Skeletal muscle satellite cell (primary cell): Measurements from ENCODE around the gene CD6.
"Not testable (repeated sequence)": the region's sequence is repeated elsewhere in the genome, so short reads cannot be mapped to it uniquely, and the experiment has no call there.

Source experiments
- H3K27me3 ChIP-seq: 2 replicates; pipeline ENCODE4 v1.7.0; 2013; ENCODE audit warnings: low read length; ENCODE audit not compliant: control insufficient read depth, insufficient read depth
- H3K36me3 ChIP-seq: 2 replicates; pipeline ENCODE4 v1.7.0; 2013; ENCODE audit warnings: mild to moderate bottlenecking, control low read depth, low read length; ENCODE audit not compliant: insufficient read depth
- H3K4me1 ChIP-seq: 2 replicates; pipeline ENCODE4 v1.7.0; 2013; ENCODE audit warnings: low read length; ENCODE audit not compliant: control insufficient read depth, insufficient read depth
- H3K4me2 ChIP-seq: 2 replicates; pipeline ENCODE4 v1.7.0; 2013; ENCODE audit warnings: mild to moderate bottlenecking, low read length
- H3K4me3 ChIP-seq: 2 replicates; pipeline ENCODE4 v1.7.0; 2013; ENCODE audit warnings: low read length
- H3K9ac ChIP-seq: 2 replicates; pipeline ENCODE4 v1.7.0; 2013; ENCODE audit warnings: mild to moderate bottlenecking, low read depth, low read length, moderate library complexity
- H3K9me3 ChIP-seq: replicated peaks from 2 replicates; pipeline ENCODE4 v1.7.0; 2013; ENCODE audit warnings: mild to moderate bottlenecking, control low read depth, low read length

CD6 gene

GRCh38 chr11:60959431-60959830, 12.0 kb upstream of the CD6 start:
- Histone ChIP-seq H3K27me3 (peaks cover 43% of the 10 kb centered on the region), H3K9me3 (no peaks in the 10 kb centered on the region), H3K36me3 (no peaks in the 10 kb centered on the region), H3K9ac (no peak overlapping the region), H3K4me1 (no peaks in the 10 kb centered on the region), H3K4me2 (no peak overlapping the region), H3K4me3 (no peak overlapping the region)

DNA sequence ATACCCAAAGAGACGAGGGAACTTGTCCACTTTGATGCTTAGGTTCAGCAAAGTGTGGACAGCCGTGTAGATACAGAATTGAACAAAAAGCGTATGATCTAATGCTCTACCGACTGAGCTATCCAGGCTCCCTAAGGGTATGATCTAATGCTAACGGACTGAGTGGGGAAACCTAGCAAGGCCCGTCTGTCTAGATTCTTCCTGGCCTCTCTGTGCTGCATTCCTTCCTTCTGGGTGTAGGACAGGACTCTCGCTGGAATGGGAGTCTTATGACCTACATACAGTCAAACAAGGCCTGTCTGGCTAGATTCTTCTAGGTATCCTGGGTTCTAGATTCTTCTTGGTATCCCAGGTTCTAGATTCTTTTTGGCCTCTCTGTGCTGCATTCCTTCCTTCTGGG, 11.1 kb upstream of the CD6 start:
- no peaks in the 10 kb centered on the region for H3K36me3 ChIP-seq
- H3K4me3 ChIP-seq: no peak overlapping the region
- no peaks in the 10 kb centered on the region for H3K9me3 ChIP-seq
- H3K4me2 ChIP-seq: no peak overlapping the region
- no peak overlapping the region for H3K9ac ChIP-seq
- H3K27me3 ChIP-seq: peaks cover 47% of the 10 kb centered on the region
- no peaks in the 10 kb centered on the region for H3K4me1 ChIP-seq

DNA sequence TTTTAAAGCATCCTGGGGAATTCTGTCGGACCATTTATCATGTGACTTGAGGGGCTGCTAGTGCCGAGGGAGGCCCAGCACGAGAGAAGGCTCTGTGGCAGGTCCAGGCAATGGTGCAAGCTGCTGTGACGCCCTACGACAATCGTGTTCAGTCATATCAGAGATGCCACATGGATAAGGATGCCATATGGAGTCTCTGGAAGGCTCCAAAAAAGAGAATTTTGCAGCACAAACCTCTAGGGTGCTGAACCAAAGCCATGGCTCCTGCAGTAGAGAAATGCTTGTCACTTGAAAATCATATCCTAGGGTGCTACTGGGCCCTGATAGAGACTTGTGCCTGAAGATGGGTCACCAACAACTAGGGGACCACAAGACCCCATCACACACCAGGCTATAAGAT, 6.7 kb upstream of the CD6 start:
- Histone ChIP-seq H3K9me3 (no peaks in the 10 kb centered on the region), H3K4me1 (no peaks in the 10 kb centered on the region), H3K4me2 (no peak overlapping the region), H3K27me3 (peaks cover 67% of the 10 kb centered on the region), H3K9ac (no peak overlapping the region), H3K36me3 (no peaks in the 10 kb centered on the region), H3K4me3 (no peak overlapping the region)

GRCh38 chr11:60966890-60967289, 4.6 kb upstream of the CD6 start:
- Histone ChIP-seq H3K27me3 (peaks cover 47% of the 10 kb centered on the region), H3K4me1 (no peaks in the 10 kb centered on the region)

GRCh38 chr11:60968223-60968622, 3.3 kb upstream of the CD6 start:
- Histone ChIP-seq H3K4me2 (no peak overlapping the region), H3K9ac (no peak overlapping the region), H3K9me3 (no peaks in the 10 kb centered on the region), H3K27me3 (peaks cover 47% of the 10 kb centered on the region), H3K4me1 (no peaks in the 10 kb centered on the region), H3K4me3 (no peak overlapping the region), H3K36me3 (no peaks in the 10 kb centered on the region)

More at GRCh38 chr11:60966890-60967289, 4.6 kb upstream of the CD6 start:
- Histone ChIP-seq H3K4me2 (no peak overlapping the region), H3K9ac (no peak overlapping the region), H3K36me3 (no peaks in the 10 kb centered on the region), H3K9me3 (no peaks in the 10 kb centered on the region), H3K4me3 (no peak overlapping the region)

- Histone ChIP-seq H3K4me2 (no peak overlapping the region), H3K9ac (no peak overlapping the region), H3K9me3 (no peaks in the 10 kb centered on the region), H3K27me3 (peaks cover 45% of the 10 kb centered on the region), H3K36me3 (no peaks in the 10 kb centered on the region), H3K4me1 (no peaks in the 10 kb centered on the region), H3K4me3 (no peak overlapping the region)
These were observed 1.1 kb upstream of the CD6 start for GRCh38 chr11:60970369-60970774.

DNA sequence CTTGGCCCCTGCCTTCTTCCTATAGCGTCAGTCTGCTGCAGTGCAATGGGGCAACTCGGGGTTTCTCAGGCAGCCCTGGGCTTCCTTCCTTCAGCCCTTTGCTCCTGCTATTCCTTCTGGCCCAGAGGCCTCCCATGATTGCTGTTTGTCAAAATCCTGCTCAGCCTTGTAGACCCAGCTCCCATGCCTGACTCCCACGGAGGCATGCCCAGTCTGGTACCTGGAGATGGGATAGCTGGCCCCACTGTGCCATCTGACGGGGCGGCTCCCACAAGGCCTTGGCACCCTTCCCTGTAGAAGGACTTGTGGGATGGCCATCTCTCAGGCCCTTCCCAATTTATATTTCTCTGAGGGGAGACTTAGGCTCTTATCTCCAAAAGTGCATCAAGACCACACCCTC, 590 bp upstream of the CD6 start:
- no peaks in the 10 kb centered on the region for H3K36me3 ChIP-seq
- H3K4me2 ChIP-seq: no peak overlapping the region
- no peaks in the 10 kb centered on the region for H3K4me1 ChIP-seq
- H3K9me3 ChIP-seq: no peaks in the 10 kb centered on the region
- H3K4me3 ChIP-seq: no peak overlapping the region
- peaks cover 42% of the 10 kb centered on the region for H3K27me3 ChIP-seq
- H3K9ac ChIP-seq: no peak overlapping the region

DNA sequence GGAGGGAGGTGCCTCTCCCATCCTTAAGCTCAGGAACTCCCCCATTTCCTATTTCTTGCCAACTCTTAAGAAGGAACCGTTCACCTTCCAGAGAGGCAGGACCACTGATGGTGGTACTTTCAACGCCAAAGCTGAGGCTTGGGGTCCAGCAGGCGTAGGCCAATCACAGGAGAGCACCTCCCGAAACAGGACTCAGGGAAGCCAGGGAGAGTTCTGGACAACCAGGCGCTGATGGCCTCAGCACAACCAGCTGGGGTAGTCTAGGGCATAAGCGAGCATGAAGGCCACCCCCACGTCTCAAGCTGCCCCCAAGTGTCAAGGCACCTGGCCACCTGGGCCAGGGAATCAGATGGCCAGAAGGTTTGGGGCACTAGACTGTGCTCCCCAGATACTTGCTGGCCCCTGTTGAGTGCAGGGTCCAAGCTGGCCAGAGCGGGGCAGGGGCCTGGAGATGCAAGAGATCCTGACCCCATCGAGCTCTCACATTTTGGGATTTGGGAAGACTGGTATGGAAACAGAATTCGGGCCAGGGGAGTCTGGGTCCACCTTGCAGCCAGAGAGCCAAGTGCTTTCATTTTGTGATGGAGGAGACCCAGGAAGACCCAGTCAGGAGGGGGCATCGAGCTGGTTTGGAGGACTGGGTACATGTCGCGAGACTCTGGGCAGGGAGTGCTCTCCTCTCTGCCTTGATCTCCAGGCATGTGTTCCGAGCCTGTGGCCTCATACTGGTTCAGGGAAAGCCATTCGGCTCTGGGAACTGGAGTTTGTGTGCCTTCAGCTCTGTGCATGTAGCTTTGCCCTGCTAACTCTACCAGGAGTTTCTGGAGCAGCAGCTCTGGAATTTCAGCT, 926 bp downstream of the CD6 start:
- Histone ChIP-seq H3K4me1 (no peaks in the 10 kb centered on the region), H3K4me3 (no peak overlapping the region), H3K9me3 (no peaks in the 10 kb centered on the region), H3K4me2 (no peak overlapping the region), H3K27me3 (peaks cover 34% of the 10 kb centered on the region), H3K9ac (no peak overlapping the region), H3K36me3 (no peaks in the 10 kb centered on the region)

DNA sequence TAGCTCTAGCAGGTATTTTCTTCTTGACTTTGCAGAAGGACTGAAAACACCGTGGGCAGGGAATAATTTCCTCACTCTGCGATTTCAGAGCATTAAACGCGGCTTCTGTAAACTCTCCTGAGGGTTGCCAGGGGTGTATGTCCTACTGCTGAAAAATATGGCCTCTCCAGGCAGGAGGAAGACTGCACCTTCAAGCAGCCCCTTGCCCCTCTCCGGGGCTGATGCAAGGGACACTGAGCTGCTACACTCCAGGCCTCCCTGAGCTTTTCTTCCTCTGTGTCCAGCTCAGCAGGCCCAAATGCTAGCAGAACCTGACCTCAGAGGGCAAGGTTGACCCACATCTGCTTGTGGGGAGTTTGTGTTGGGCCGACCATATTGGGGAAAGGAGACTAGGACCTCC, 2.2 kb downstream of the CD6 start:
- no peak overlapping the region for H3K4me3 ChIP-seq
- no peak overlapping the region for H3K4me2 ChIP-seq
- peaks cover 38% of the 10 kb centered on the region for H3K27me3 ChIP-seq
- no peaks in the 10 kb centered on the region for H3K9me3 ChIP-seq
- no peaks in the 10 kb centered on the region for H3K4me1 ChIP-seq
- H3K9ac ChIP-seq: no peak overlapping the region
- H3K36me3 ChIP-seq: no peaks in the 10 kb centered on the region

DNA sequence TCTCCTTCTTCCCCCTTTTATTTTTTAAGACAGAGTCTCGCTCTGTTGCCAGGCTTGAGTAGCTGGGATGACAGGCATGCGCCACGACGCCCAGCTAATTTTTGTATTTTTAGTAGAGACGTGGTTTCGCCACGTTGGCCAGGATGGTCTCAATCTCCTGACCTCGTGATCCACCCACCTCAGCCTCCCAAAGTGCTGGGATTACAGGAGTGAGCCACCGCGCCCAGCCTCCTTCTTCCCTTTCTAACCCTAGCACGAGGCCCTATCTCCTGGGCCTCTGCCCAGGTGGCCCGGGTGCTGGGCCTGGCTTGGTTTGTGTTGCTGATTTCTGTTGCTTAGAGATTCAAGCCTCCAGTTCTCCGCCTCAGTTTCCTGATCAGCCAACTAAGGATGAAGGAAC, 2.8 kb downstream of the CD6 start:
- H3K4me2 ChIP-seq, H3K9me3 ChIP-seq, H3K9ac ChIP-seq, H3K4me3 ChIP-seq, H3K4me1 ChIP-seq, H3K36me3 ChIP-seq: not testable (repeated sequence)
- H3K27me3 ChIP-seq: peaks cover 40% of the 10 kb centered on the region

- Histone ChIP-seq H3K4me3 (no peak overlapping the region), H3K36me3 (no peaks in the 10 kb centered on the region), H3K27me3 (peaks cover 39% of the 10 kb centered on the region), H3K9me3 (no peaks in the 10 kb centered on the region), H3K4me1 (no peaks in the 10 kb centered on the region), H3K4me2 (no peak overlapping the region), H3K9ac (no peak overlapping the region)
These were observed 3.2 kb downstream of the CD6 start for GRCh38 chr11:60974726-60975125.

- no peak overlapping the region for H3K4me2 ChIP-seq
- H3K27me3 ChIP-seq: peaks cover 41% of the 10 kb centered on the region
- H3K4me3 ChIP-seq: no peak overlapping the region
- no peak overlapping the region for H3K9ac ChIP-seq
- no peaks in the 10 kb centered on the region for H3K36me3 ChIP-seq
- H3K4me1 ChIP-seq: no peaks in the 10 kb centered on the region
- no peaks in the 10 kb centered on the region for H3K9me3 ChIP-seq
These were observed 5.7 kb downstream of the CD6 start for GRCh38 chr11:60977224-60977623.
